BJ (cell line): Measurements from ENCODE around the gene RAB3IP. TPM values are rescaled to one million over a fixed set of nuclear protein-coding genes. Genes with fewer than 3 reads are reported as not detected.
A peak's percentile ranks its signal among the peaks of the same experiment; 100 is the strongest.
"Not testable (repeated sequence)": the region's sequence is repeated elsewhere in the genome, so short reads cannot be mapped to it uniquely, and the experiment has no call there.

Experiments used
- CTCF ChIA-PET: fragments of 350-600 bp; formaldehyde crosslinking; extraction: SDS; loops from one replicate; lab custom pipeline; 2021; ENCODE audit warnings: antibody characterized with exemption, inconsistent platforms; lab: Yijun Ruan, JAX
- POLR2A ChIA-PET: fragments of 300-600 bp; sonication (Branson Sonifier 250); formaldehyde crosslinking; extraction: SDS; loops from one replicate; lab custom pipeline; 2021; ENCODE audit warnings: antibody characterized with exemption; lab: Charles Lee
- DNase-seq: peaks from one replicate; pipeline ENCODE4 v3.0.0-alpha.2; 2011; ENCODE audit warnings: low read depth
- H3K27me3 ChIP-seq: 2 replicates; pipeline ENCODE4 v1.6.0; 2011; ENCODE audit warnings: low read length; ENCODE audit not compliant: control insufficient read depth, insufficient read depth
- H3K36me3 ChIP-seq: 2 replicates; pipeline ENCODE4 v1.5.1; 2011; ENCODE audit warnings: low read length; ENCODE audit not compliant: control insufficient read depth, insufficient read depth
- H3K4me3 ChIP-seq: 2 replicates; pipeline ENCODE4 v1.5.1; 2011; ENCODE audit warnings: low read depth, mild to moderate bottlenecking, control low read depth, low read length
- polyA plus RNA-seq: library from polyadenylated mRNA; depleted of rRNA; stranded (reverse); fragments of >200 nt; gene quantifications from 2 replicates; pipeline ENCODE4 v1.2.3, GENCODE V29; 2011
- TF ChIP-seq, protein P1 (sequence below): IDR thresholded peaks from 2 replicates; pipeline ENCODE4 v1.5.1; 2011; ENCODE audit warnings: low read depth, mild to moderate bottlenecking, control low read depth, inconsistent platforms, low read length, moderate library complexity; ENCODE audit not compliant: insufficient read depth

The RAB3IP gene
- polyA plus RNA-seq, 1 experiment, result 2.1 TPM

DNA sequence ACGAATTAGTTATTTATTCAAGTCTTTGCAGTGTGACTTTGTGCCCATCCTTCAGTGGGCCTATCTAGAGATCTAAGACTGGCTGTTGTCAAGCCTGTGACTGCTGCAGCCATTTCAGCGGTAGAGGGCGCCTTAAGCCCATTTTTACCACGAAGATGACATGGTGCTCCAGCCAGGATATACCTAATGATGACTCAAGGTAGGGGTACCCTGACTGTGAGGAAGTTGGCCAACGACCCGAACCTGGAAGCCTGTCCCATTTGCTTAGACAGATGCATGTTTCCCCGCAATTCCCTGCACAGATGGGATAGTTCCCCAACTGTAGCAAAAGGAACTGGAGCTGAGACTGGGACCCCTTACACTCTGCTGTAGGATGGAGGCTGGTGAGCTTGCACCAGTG is 41.3 kb downstream of the RAB3IP start:
- CTCF ChIA-PET, result interaction anchor here (1.0 to 1.5 kb wide), 3 partner anchors 949 to 952 kb away, joined by 4 to 5 read pairs (median 4); no protein-coding TSS in a partner anchor
- H3K36me3 ChIP-seq, result no peaks in the 10 kb centered on the region
- no peaks in the 10 kb centered on the region for H3K27me3 ChIP-seq
- TF ChIP-seq, protein P1, sequence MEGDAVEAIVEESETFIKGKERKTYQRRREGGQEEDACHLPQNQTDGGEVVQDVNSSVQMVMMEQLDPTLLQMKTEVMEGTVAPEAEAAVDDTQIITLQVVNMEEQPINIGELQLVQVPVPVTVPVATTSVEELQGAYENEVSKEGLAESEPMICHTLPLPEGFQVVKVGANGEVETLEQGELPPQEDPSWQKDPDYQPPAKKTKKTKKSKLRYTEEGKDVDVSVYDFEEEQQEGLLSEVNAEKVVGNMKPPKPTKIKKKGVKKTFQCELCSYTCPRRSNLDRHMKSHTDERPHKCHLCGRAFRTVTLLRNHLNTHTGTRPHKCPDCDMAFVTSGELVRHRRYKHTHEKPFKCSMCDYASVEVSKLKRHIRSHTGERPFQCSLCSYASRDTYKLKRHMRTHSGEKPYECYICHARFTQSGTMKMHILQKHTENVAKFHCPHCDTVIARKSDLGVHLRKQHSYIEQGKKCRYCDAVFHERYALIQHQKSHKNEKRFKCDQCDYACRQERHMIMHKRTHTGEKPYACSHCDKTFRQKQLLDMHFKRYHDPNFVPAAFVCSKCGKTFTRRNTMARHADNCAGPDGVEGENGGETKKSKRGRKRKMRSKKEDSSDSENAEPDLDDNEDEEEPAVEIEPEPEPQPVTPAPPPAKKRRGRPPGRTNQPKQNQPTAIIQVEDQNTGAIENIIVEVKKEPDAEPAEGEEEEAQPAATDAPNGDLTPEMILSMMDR, result peak; percentile 44
- no peak for DNase-seq
- POLR2A ChIA-PET, result no interaction called here
- no peak overlapping the region for H3K4me3 ChIP-seq

GRCh38 chr12:69783365-69783764 is 44.7 kb downstream of the RAB3IP start:
- no peaks in the 10 kb centered on the region for H3K27me3 ChIP-seq
- TF ChIP-seq, protein P1, result no peak
- ChIA-PET CTCF (interaction anchor here (1.0 kb wide), 1 partner anchor 11 kb away, joined by 4 read pairs; no protein-coding TSS in a partner anchor), POLR2A (no interaction called here)
- no peak overlapping the region for H3K4me3 ChIP-seq
- no peak for DNase-seq
- no peaks in the 10 kb centered on the region for H3K36me3 ChIP-seq

- H3K36me3 ChIP-seq, result no peaks in the 10 kb centered on the region
- no peak overlapping the region for H3K4me3 ChIP-seq
- CTCF ChIA-PET, result no interaction called here
- TF ChIP-seq, protein P1, result no peak
- no peaks in the 10 kb centered on the region for H3K27me3 ChIP-seq
- no peak for DNase-seq
- POLR2A ChIA-PET, result no interaction called here
These were observed 50.7 kb downstream of the RAB3IP start for GRCh38 chr12:69789351-69789750.

GRCh38 chr12:69792533-69792932 is 53.9 kb downstream of the RAB3IP start:
- DNase-seq, result no peak
- Histone ChIP-seq H3K27me3 (no peaks in the 10 kb centered on the region), H3K4me3 (no peak overlapping the region), H3K36me3 (no peaks in the 10 kb centered on the region)
- ChIA-PET CTCF (no interaction called here), POLR2A (no interaction called here)
- TF ChIP-seq, protein P1, result no peak

DNA sequence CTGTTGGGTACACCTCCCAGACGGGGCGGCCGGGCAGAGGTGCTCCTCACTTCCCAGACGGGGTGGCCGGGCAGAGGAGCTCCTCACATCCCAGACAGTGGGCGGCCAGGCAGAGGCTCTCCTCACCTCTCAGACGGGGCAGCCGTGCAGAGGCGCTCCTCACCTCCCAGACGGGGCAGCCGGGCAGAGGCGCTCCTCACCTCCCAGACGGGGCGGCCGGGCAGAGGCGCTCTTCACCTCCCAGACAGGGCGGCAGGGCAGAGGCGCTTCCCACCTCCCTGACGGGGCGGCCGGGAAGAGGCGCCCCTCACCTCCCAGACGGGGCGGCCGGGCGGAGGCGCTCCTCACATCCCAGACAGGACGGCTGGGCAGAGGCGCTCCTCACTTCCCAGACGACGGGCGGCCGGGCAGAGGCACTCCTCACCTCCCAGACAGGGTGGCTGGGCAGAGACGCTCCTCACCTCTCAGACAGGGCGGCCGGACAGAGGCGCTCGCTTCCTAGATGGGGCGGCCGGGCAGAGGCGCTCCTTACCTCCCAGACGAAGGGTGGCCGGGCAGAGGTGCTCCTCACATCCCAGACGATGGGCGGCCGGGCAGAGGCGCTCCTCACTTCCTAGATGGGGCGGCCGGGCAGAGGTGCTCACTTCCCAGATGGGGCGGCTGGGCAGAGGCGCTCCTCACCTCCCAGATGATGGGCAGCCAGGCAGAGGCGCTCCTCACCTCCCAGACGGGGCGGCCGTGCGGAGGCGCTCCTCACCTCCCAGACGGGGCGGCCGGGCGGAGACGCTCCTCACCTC is 68.6 kb downstream of the RAB3IP start:
- CTCF ChIA-PET, H3K4me3 ChIP-seq, H3K27me3 ChIP-seq, POLR2A ChIA-PET, DNase-seq, H3K36me3 ChIP-seq: not testable (repeated sequence)
